Measurements from ENCODE around the gene REXO4. TPM values are rescaled to one million over a fixed set of nuclear protein-coding genes. Genes with fewer than 3 reads are reported as not detected.
A peak's percentile ranks its signal among the peaks of the same experiment; 100 is the strongest.

REXO4 gene
- total and polyA plus RNA-seq, 12 donors: 18.9 to 27.6 (median 22.8) TPM

GRCh38 chr9:133403766-133404453 is 13.9 kb downstream of the REXO4 start:
- TF ChIP-seq CTCF (IDR thresholded peaks at IDR 0.05): peak; percentile 21 to 49 (median 38)
- no peak for TF ChIP-seq POLR2A (IDR thresholded peaks at IDR 0.05)
- Histone ChIP-seq H3K27ac (no peak overlapping the region), H3K9me3 (replicated peaks in 1 of 3) (no peaks in the 10 kb centered on the region), H3K27me3 (no peaks in the 10 kb centered on the region), H3K4me1 (replicated peaks in 1 of 2) (peaks cover 10 to 29% of the 10 kb centered on the region in 2 donors), H3K4me3 (no peak overlapping the region), H3K36me3 (replicated peaks in 1 of 2) (peaks cover 0 to 33% of the 10 kb centered on the region in 2 donors)
- 73 to 82% (median 78%) methylated on average over 11 to 16 of the region's 16 CpGs for WGBS, 4 donors
- DNase-seq: peak in 3 of 7 donors; percentile 36 to 41 (median 39)
- intact Hi-C loops (cut with DNase I): loop anchor here in 1 of 2 donors (10.0 kb wide), 1 partner anchor 219 kb away; no protein-coding TSS in a partner anchor

GRCh38 chr9:133402689-133403088 is 15.1 kb downstream of the REXO4 start:
- no peaks in the 10 kb centered on the region for H3K27me3 ChIP-seq
- TF ChIP-seq CTCF (IDR thresholded peaks at IDR 0.05) (no peak), POLR2A (IDR thresholded peaks at IDR 0.05) (no peak)
- no peak for DNase-seq
- H3K36me3 ChIP-seq (replicated peaks in 1 of 2): peaks cover 0 to 25% of the 10 kb centered on the region in 2 donors
- intact Hi-C loops (cut with DNase I): loop anchor here in 1 of 2 donors (10.0 kb wide), 1 partner anchor 218 kb away; no protein-coding TSS in a partner anchor
- no peaks in the 10 kb centered on the region for H3K9me3 ChIP-seq (replicated peaks in 1 of 3)
- no peak overlapping the region for H3K27ac ChIP-seq
- peaks cover 10 to 20% of the 10 kb centered on the region in 2 donors for H3K4me1 ChIP-seq (replicated peaks in 1 of 2)
- H3K4me3 ChIP-seq: no peak overlapping the region
- 71 to 90% (median 81%) methylated on average over 1 to 7 of the region's 7 CpGs for WGBS, 4 donors

DNA sequence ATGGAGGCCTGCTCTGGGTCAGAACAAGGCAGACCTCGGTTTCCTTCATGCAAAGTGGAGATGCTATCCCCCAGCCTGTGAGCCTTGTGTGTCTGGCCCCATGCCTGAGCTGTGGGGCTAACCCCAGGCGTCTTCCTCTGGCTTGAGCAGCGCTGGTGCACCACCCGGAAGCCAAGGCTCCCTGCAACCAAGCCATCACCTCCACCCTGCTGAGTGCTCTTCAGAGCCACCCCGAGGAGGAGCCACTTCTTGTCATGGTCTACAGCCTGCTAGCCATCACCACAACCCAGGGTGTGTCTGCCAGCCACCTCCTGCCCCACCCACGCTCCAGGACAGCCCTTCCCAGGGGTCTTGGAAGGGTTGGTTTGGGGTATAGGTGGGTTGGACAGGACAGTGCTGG is 16.2 kb downstream of the REXO4 start:
- no peak for DNase-seq
- Histone ChIP-seq H3K27me3 (no peaks in the 10 kb centered on the region), H3K36me3 (replicated peaks in 1 of 2) (peaks cover 0 to 19% of the 10 kb centered on the region in 2 donors), H3K9me3 (replicated peaks in 1 of 3) (no peaks in the 10 kb centered on the region), H3K4me3 (no peak overlapping the region), H3K4me1 (replicated peaks in 1 of 2) (peaks cover 10 to 18% of the 10 kb centered on the region in 2 donors), H3K27ac (no peak overlapping the region)
- WGBS, 4 donors: 86 to 98% (median 91%) methylated on average over 1 to 6 of the region's 6 CpGs
- no peak for TF ChIP-seq POLR2A (IDR thresholded peaks at IDR 0.05)
- TF ChIP-seq CTCF (IDR thresholded peaks at IDR 0.05): no peak
- intact Hi-C loops (cut with DNase I): loop anchor here in 1 of 2 donors (10.0 kb wide), 1 partner anchor 217 kb away; no protein-coding TSS in a partner anchor

DNA sequence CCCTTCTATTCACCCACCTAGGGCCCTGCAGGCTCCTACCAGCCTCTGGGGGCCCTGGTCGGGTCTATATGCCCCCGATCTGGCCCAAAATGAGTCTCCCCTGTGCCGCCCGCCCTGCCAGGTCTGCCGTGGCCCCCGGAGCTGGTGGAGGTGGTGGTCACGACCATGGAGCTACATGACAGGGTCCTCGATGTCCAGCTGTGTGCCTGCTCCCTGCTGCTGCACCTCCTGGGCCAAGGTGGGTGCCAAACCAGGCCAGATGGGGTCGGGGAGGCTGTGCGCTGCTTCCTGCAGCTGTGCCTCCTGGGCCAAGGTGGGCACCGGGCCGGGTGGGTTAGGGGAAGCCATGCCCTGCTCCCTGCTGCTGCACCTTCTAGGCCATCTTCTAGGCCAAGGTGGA is 17.5 kb downstream of the REXO4 start:
- Histone ChIP-seq H3K27ac (no peak overlapping the region), H3K4me3 (no peak overlapping the region), H3K27me3 (peaks cover 7% of the 10 kb centered on the region), H3K4me1 (replicated peaks in 1 of 2) (peaks cover 3 to 6% of the 10 kb centered on the region in 2 donors), H3K36me3 (replicated peaks in 1 of 2) (peaks cover 0 to 8% of the 10 kb centered on the region in 2 donors), H3K9me3 (replicated peaks in 1 of 3) (no peaks in the 10 kb centered on the region)
- DNase-seq: no peak
- intact Hi-C loops (cut with DNase I): loop anchor here in 1 of 2 donors (10.0 kb wide), 1 partner anchor 215 kb away; no protein-coding TSS in a partner anchor
- no peak for TF ChIP-seq POLR2A (IDR thresholded peaks at IDR 0.05)
- no peak for TF ChIP-seq CTCF (IDR thresholded peaks at IDR 0.05)
- WGBS, 4 donors: 60 to 100% (median 85%) methylated on average over 2 to 12 of the region's 12 CpGs

Measured in adrenal gland (tissue), 12 donors.